GM18861 (cell line): ENCODE data around the gene IRF9.

ENCODE experiments used
- ATAC-seq: cut with Tn5 transposase; IDR thresholded peaks from one replicate; pipeline ENCODE4 v1.9.1; 2021; ENCODE audit not compliant: unreplicated experiment

IRF9 gene

GRCh38 chr14:24146453-24146977 lies 14.6 kb upstream of the IRF9 start, which contains the start of gene PSME2:
TSS of gene PSME2 (minus strand) at chr14:24146610. CDS start at chr14:24146581, 29 bp downstream.
- ATAC-seq = peak; percentile 53

DNA sequence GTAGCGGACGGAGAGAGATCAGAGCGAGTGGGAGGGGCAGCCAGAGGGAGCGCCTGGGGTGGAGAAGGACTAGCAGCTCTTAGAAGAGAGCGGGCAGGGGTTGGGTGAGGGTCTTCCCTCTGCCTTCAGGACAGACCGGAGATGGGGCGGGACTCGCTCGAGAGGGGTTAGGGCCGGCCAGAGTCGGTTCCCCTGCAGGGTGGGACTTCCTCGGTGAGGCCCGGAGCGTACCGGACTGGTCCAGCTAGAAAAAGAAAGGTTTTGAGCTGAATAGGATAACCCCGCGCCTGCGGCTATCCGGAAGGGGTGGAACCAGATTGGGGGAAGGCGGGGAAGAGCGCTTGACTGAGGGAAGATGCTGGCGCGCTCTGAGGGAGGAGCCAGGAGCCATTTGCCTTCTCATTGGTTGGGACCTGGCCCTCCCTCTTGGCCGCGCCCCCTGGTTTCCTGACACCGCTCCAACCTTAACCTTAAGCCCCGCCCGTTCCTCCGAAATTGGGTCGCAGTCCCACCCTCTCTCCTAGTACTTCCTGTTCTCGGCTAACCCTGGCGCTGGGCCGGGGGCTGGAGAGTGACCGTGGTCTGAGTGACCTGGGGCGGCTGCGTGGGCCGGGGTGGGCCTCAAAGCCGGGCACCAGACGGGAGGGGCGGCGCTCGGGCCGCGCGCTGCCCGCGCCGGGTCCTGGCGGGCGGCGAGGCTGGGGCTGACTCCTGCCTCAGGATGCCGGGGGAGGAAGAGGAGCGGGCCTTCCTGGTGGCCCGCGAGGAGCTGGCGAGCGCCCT lies 13.9 kb upstream of the IRF9 start, which contains the start of gene RNF31:
TSS of gene RNF31 (plus strand) at position 521 of the 783 bp plus-strand sequence. CDS start at position 722, 201 bp downstream.
- ATAC-seq = peak; percentile 74

DNA sequence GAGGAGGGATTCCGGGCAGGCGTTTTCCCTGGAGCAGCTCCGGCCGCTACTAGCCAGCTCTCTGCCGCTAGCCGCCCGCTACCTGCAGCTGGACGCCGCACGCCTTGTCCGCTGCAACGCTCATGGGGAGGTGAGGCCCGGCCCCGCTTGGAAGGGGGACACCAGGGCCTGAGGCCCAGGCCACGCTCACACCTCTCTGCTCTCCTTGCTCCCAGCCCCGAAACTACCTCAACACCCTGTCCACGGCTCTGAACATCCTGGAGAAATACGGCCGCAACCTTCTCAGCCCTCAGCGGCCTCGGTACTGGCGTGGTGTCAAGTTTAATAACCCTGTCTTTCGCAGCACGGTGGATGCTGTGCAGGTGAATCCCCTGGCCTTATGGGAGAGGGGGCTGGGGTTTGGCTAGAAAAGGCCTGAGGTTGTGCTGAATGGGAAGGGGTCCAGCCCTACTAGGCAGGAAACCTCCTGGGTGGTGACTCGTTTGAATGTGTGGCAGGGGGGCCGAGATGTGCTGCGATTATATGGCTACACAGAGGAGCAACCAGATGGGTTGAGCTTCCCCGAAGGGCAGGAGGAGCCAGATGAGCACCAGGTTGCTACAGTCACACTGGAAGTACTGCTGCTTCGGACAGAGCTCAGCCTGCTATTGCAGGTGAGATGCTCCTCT lies 13.2 kb upstream of the IRF9 start:
- ATAC-seq = no peak

GRCh38 chr14:24149302-24149969 lies 11.6 kb upstream of the IRF9 start:
- ATAC-seq = no peak

DNA sequence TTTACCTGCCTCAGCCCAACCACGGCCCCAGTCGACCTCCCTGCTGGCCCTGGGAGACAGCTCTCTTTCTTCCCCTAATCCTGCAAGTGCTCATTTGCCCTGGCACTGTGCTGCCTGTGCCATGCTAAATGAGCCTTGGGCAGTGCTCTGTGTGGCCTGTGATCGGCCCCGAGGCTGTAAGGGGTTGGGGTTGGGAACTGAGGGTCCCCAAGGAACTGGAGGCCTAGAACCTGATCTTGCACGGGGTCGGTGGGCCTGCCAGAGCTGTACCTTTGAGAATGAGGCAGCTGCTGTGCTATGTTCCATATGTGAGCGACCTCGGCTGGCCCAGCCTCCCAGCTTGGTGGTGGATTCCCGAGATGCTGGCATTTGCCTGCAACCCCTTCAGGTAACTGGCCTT lies 11.0 kb upstream of the IRF9 start:
- ATAC-seq = no peak

- ATAC-seq = no peak
Observed at GRCh38 chr14:24150567-24150966, 10.5 kb upstream of the IRF9 start.

DNA sequence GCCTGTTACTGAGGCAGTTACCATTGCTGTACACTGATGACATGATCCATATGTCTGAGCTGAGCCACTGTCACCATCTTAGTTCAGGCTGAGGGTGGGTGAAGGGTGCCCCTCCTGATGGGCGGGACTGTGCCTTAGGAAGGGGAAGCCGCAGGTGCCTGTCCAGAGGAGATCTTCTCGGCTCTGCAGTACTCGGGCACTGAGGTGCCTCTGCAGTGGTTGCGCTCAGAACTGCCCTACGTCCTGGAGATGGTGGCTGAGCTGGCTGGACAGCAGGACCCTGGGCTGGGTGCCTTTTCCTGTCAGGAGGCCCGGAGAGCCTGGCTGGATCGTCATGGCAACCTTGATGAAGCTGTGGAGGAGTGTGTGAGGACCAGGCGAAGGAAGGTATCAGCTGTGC lies 10.1 kb upstream of the IRF9 start:
- ATAC-seq = no peak

DNA sequence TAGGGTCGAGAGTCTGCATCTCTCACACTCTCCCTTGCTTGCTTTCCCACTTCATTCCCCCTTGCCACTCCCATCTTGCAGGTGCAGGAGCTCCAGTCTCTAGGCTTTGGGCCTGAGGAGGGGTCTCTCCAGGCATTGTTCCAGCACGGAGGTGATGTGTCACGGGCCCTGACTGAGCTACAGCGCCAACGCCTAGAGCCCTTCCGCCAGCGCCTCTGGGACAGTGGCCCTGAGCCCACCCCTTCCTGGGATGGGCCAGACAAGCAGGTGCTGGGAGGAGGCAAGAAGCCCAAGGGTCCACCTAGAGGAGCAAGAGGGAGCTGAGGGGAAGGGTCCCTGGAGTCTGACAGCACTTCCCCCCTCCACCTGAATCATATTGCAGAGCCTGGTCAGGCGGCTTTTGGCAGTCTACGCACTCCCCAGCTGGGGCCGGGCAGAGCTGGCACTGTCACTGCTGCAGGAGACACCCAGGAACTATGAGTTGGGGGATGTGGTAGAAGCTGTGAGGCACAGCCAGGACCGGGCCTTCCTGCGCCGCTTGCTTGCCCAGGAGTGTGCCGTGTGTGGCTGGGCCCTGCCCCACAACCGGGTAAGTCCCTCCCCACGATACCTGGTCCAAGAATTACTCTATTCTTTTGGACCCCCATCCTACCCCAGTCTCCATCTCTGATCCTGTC lies 9.5 kb upstream of the IRF9 start:
- ATAC-seq = no peak

GRCh38 chr14:24155100-24155499 lies 6.0 kb upstream of the IRF9 start:
- no peak for ATAC-seq

- ATAC-seq = no peak
Observed at GRCh38 chr14:24156840-24157239, 4.2 kb upstream of the IRF9 start.

DNA sequence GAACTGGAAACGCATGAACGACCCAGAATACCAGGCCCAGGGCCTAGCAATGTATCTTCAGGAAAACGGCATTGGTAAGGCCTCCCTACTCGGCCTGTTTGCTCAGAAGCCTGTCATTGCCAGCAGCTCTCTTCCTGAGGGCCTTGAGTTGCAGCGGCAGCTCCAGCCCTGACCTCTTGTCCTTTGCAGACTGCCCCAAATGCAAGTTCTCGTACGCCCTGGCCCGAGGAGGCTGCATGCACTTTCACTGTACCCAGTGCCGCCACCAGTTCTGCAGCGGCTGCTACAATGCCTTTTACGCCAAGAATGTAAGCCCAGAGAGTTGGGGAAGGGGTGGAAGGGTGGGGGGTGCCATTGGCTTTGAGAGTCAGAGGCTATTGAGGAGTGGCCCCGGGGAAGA lies 3.7 kb upstream of the IRF9 start:
- ATAC-seq = no peak

DNA sequence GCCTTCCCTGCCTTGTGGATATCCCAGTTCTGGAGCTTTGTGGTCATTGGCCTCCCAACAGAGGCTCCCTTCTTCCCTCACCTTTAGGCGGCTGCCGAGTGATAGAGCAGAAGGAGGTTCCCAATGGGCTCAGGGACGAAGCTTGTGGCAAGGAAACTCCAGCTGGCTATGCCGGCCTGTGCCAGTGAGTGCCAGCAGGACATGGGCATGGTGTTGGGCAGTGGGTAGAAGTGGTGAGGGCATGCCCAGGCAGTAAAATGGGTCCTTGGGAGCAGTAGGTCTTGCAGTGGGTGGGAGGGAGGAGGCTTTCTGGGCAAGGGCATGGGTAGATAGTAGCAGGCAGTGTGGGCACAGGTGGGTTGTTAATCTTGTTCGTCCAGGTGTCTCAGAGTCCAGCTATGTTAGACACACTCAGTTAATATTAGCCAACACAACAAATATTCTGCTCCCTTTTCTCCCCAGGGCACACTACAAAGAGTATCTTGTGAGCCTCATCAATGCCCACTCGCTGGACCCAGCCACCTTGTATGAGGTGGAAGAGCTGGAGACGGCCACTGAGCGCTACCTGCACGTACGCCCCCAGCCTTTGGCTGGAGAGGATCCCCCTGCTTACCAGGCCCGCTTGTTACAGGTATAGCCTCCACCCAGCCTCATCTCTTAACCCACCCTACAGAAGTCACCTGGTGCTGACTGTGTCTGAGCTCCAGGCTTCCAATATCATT lies 1.1 kb upstream of the IRF9 start:
- no peak for ATAC-seq

DNA sequence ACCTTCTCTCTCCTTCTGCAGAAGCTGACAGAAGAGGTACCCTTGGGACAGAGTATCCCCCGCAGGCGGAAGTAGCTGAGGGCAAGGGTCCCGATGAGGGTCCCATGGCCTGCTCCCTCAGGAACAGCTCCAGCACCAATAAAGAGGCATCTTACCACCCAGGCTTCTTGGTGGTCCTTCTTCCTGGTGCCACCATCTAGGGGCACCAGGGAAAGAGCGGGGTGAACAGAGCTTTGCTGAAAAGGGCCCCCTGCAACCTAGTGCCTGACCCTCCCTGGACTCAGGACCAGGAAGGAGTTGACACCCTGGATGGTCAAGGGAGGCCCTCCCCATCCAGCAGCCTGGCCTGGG lies 591 bp upstream of the IRF9 start:
- ATAC-seq = no peak

DNA sequence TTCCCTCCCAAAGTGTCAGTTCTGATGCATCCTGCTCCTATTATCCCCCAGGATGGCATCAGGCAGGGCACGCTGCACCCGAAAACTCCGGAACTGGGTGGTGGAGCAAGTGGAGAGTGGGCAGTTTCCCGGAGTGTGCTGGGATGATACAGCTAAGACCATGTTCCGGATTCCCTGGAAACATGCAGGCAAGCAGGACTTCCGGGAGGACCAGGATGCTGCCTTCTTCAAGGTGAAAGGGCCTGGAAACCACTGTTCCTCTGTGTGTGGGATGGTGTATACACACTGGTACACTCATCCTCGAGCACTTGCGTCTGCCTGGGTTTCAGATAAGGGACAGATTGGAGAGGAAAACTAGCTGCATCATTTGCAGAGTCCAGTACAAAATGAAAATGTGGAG lies 1.0 kb downstream of the IRF9 start:
- ATAC-seq = no peak

DNA sequence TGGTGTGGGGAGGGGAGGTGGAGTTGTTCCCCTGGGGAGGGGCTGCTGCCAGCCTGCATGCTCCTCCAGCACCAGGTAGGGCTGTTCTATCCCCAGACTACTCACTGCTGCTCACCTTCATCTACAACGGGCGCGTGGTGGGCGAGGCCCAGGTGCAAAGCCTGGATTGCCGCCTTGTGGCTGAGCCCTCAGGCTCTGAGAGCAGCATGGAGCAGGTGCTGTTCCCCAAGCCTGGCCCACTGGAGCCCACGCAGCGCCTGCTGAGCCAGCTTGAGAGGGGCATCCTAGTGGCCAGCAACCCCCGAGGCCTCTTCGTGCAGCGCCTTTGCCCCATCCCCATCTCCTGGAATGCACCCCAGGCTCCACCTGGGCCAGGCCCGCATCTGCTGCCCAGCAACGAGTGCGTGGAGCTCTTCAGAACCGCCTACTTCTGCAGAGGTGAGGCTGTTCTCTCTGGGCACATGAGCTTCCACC lies 3.5 kb downstream of the IRF9 start:
- no peak for ATAC-seq

GRCh38 chr14:24165785-24166184 lies 4.7 kb downstream of the IRF9 start:
- no peak for ATAC-seq

GRCh38 chr14:24167469-24168114 lies 6.5 kb downstream of the IRF9 start:
- ATAC-seq = no peak

DNA sequence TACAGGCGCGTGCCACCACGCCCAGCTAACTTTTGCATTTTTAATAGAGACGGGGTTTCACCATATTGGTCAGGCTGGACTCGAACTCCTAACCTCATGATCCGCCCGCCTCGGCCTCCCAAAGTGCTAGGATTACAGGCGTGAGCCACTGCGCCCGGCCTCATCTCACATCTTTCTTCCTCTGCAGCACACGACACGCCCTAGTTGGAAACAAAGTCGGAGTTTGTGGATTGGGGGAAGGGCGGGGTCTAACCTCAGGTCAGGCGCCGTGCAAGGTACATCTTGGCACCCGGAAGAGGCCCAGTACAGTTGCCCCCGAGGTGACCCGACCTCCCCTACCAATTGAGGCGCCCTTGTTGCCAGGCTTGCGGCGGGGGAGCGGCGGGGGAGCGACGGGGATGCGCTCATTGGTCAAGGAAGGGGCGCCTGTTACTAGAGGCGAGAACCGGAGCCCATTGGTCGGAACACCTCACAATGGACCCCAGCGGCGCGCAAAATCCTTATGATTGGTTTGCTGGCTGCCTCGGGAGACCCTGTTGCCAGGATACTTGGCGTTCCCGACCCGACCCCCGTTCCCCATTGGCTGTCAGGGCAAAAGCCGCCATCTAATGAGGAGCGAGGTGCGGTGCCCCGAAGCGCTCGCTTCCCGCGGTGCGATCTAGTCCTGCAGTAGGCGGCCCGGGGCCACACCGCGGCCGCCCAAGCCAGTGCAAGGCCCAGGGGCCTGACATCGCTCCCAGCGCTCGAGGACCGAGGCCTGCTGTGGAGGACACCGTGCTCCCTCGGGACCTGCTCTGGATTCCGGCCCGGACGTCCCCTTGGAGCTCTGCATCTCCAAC lies 10.6 kb downstream of the IRF9 start, which contains the start of gene REC8:
TSS of gene REC8 (plus strand) at position 659 of the 839 bp plus-strand sequence. CDS start 473 bp downstream, outside the sequence.
- ATAC-seq = peak; percentile 74
